Epithelial cell of esophagus (primary cell): ENCODE measurements around the gene AGO4.

Experiments
- DNase-seq: peaks from one replicate; pipeline ENCODE4 v3.0.0; 2010; ENCODE audit warnings: low read depth
- H3K4me3 ChIP-seq: 2 replicates; pipeline ENCODE4 v1.5.1; 2011; ENCODE audit warnings: mild to moderate bottlenecking, low read length, control low read depth
- CTCF ChIP-seq: IDR thresholded peaks from 2 replicates; pipeline ENCODE4 v1.5.1; 2011; ENCODE audit warnings: low read depth, mild to moderate bottlenecking, low read length, control low read depth, inconsistent platforms; ENCODE audit not compliant: insufficient read depth; ENCODE audit errors: missing control alignments

AGO4 gene

GRCh38 chr1:35832276-35832905 is 24.6 kb downstream of the AGO4 start:
- no peak overlapping the region for H3K4me3 ChIP-seq
- TF ChIP-seq CTCF, result no peak
- DNase-seq, result peak; percentile 41

GRCh38 chr1:35833395-35833794 is 25.6 kb downstream of the AGO4 start:
- DNase-seq, result no peak
- no peak for TF ChIP-seq CTCF
- no peak overlapping the region for H3K4me3 ChIP-seq

- no peak overlapping the region for H3K4me3 ChIP-seq
- DNase-seq, result no peak
- TF ChIP-seq CTCF, result no peak
Observed at GRCh38 chr1:35834218-35834617, 26.4 kb downstream of the AGO4 start.

- DNase-seq, result peak; percentile 73
- TF ChIP-seq CTCF, result no peak
- no peak overlapping the region for H3K4me3 ChIP-seq
Observed at GRCh38 chr1:35835398-35835797, 27.6 kb downstream of the AGO4 start.

GRCh38 chr1:35836734-35837133 is 28.9 kb downstream of the AGO4 start:
- TF ChIP-seq CTCF, result no peak
- no peak for DNase-seq

GRCh38 chr1:35838693-35839245 is 31.0 kb downstream of the AGO4 start:
- DNase-seq, result peak; percentile 9
- no peak for TF ChIP-seq CTCF
- no peak overlapping the region for H3K4me3 ChIP-seq

More at GRCh38 chr1:35836734-35837133, 28.9 kb downstream of the AGO4 start:
- H3K4me3 ChIP-seq, result no peak overlapping the region

GRCh38 chr1:35844826-35845225 is 37.0 kb downstream of the AGO4 start:
- no peak for DNase-seq
- TF ChIP-seq CTCF, result no peak
- no peak overlapping the region for H3K4me3 ChIP-seq
